T-helper 2 cell (primary cell): ENCODE data around the gene CELA2A.
"Not testable (repeated sequence)": the region's sequence is repeated elsewhere in the genome, so short reads cannot be mapped to it uniquely, and the experiment has no call there.

Experiments
- DNase-seq, 5 experiments: peaks; one replicate each; pipeline versions ENCODE4 v3.0.0 to v3.0.0-alpha.2; 2012 to 2022

CELA2A gene

GRCh38 chr1:15471067-15471466 lies 14.5 kb downstream of the CELA2A start:
- not testable (repeated sequence) for DNase-seq

- peak in 1 of 5 experiments; percentile 53 for DNase-seq
Observed at GRCh38 chr1:15471723-15472122, 15.2 kb downstream of the CELA2A start.

- no peak for DNase-seq
Observed at GRCh38 chr1:15472587-15472986, 16.1 kb downstream of the CELA2A start.

- no peak for DNase-seq
Observed at GRCh38 chr1:15475752-15476314, 19.3 kb downstream of the CELA2A start, which contains the start of gene CELA2B. Gene CELA2B, plus strand, starts transcription at chr1:15476104. Its CDS starts 22 bp downstream, at chr1:15476126.

GRCh38 chr1:15476927-15477326 lies 20.4 kb downstream of the CELA2A start:
- no peak for DNase-seq

- no peak for DNase-seq
Observed at GRCh38 chr1:15477646-15478212, 21.2 kb downstream of the CELA2A start.

GRCh38 chr1:15479654-15480347 lies 23.3 kb downstream of the CELA2A start:
- DNase-seq, result no peak

- not testable (repeated sequence) for DNase-seq
Observed at GRCh38 chr1:15482455-15482854, 25.9 kb downstream of the CELA2A start.

GRCh38 chr1:15482983-15483543 lies 26.5 kb downstream of the CELA2A start:
- not testable (repeated sequence) for DNase-seq

- no peak for DNase-seq
Observed at GRCh38 chr1:15483971-15484370, 27.4 kb downstream of the CELA2A start.

GRCh38 chr1:15484443-15484842 lies 27.9 kb downstream of the CELA2A start:
- DNase-seq, result not testable (repeated sequence)

GRCh38 chr1:15485636-15486035 lies 29.1 kb downstream of the CELA2A start:
- DNase-seq, result no peak

- DNase-seq, result not testable (repeated sequence)
Observed at GRCh38 chr1:15486844-15487610, 30.5 kb downstream of the CELA2A start.

GRCh38 chr1:15488371-15488770 lies 31.8 kb downstream of the CELA2A start:
- DNase-seq, result no peak

GRCh38 chr1:15489052-15489736 lies 32.7 kb downstream of the CELA2A start:
- DNase-seq, result no peak

GRCh38 chr1:15491010-15491409 lies 34.5 kb downstream of the CELA2A start:
- peak in 1 of 5 experiments; percentile 92 for DNase-seq

GRCh38 chr1:15492596-15492995 lies 36.1 kb downstream of the CELA2A start:
- DNase-seq, result no peak

GRCh38 chr1:15493869-15494390 lies 37.4 kb downstream of the CELA2A start:
- DNase-seq, result no peak

GRCh38 chr1:15500184-15501178 lies 43.9 kb downstream of the CELA2A start:
- no peak for DNase-seq

GRCh38 chr1:15501208-15502032 lies 44.9 kb downstream of the CELA2A start:
- peak in 3 of 5 experiments; percentile 30 to 68 (median 35) for DNase-seq
